NCI-H187 treated with DMSO at 0.1 percent for 48 hours (cell line): ENCODE measurements around the gene KIRREL2.
"Not testable (repeated sequence)": the region's sequence is repeated elsewhere in the genome, so short reads cannot be mapped to it uniquely, and the experiment has no call there.

Source experiments
- DNase-seq: peaks from one replicate; lab custom pipeline; 2025; lab: John Stamatoyannopoulos, UW

The KIRREL2 gene

GRCh38 chr19:35856546-35857149 is at the start of gene KIRREL2:
KIRREL2 (plus strand) TSS chr19:35856911; CDS start chr19:35857120, 209 bp downstream.
- DNase-seq = no peak

- no peak for DNase-seq
Measured at GRCh38 chr19:35807633-35808032, 49.1 kb upstream of the KIRREL2 start.

GRCh38 chr19:35811317-35812219 is 45.1 kb upstream of the KIRREL2 start:
- DNase-seq = no peak

GRCh38 chr19:35812220-35813042 is 44.3 kb upstream of the KIRREL2 start, which contains the start of gene PRODH2:
PRODH2 (minus strand) TSS chr19:35812845; CDS start chr19:35812805, 40 bp downstream.
- DNase-seq = no peak

GRCh38 chr19:35813043-35813890 is 43.4 kb upstream of the KIRREL2 start:
- DNase-seq = no peak

- DNase-seq = no peak
Measured at GRCh38 chr19:35816262-35816661, 40.4 kb upstream of the KIRREL2 start.

- no peak for DNase-seq
Measured at GRCh38 chr19:35816846-35817245, 39.9 kb upstream of the KIRREL2 start.

- DNase-seq = no peak
Measured at GRCh38 chr19:35818445-35818844, 38.3 kb upstream of the KIRREL2 start.

- no peak for DNase-seq
Measured at GRCh38 chr19:35822579-35822978, 34.1 kb upstream of the KIRREL2 start.

GRCh38 chr19:35824150-35824549 is 32.6 kb upstream of the KIRREL2 start:
- DNase-seq = no peak

- no peak for DNase-seq
Measured at GRCh38 chr19:35828692-35829301, 27.9 kb upstream of the KIRREL2 start.

GRCh38 chr19:35830986-35831385 is 25.7 kb upstream of the KIRREL2 start:
- no peak for DNase-seq

GRCh38 chr19:35832054-35832453 is 24.7 kb upstream of the KIRREL2 start:
- no peak for DNase-seq

GRCh38 chr19:35833972-35834371 is 22.7 kb upstream of the KIRREL2 start:
- no peak for DNase-seq

- not testable (repeated sequence) for DNase-seq
Measured at GRCh38 chr19:35836096-35836495, 20.6 kb upstream of the KIRREL2 start.

GRCh38 chr19:35841961-35842595 is 14.6 kb upstream of the KIRREL2 start:
- DNase-seq = no peak

- no peak for DNase-seq
Measured at GRCh38 chr19:35842666-35843272, 13.9 kb upstream of the KIRREL2 start.

GRCh38 chr19:35843676-35844481 is 12.8 kb upstream of the KIRREL2 start:
- no peak for DNase-seq
